ENCODE data around the gene LTBP2. TPM values are rescaled to one million over a fixed set of nuclear protein-coding genes. Genes with fewer than 3 reads are reported as not detected.

Gene LTBP2
- total RNA-seq, 1 experiment from 2014 or later = 1.5 TPM

- TF ChIP-seq POLR2AphosphoS5 (IDR thresholded peaks at IDR 0.05; ENCODE audit: low read depth, low read length) (0 out of 2 replicates have a peak, but pooled peaks have one; percentile 29), EZH2phosphoT487 (IDR thresholded peaks at IDR 0.05; ENCODE audit: borderline replicate concordance) (no peak), CBX3 (IDR thresholded peaks at IDR 0.05; ENCODE audit: low read depth) (no peak), ZFX (IDR thresholded peaks at IDR 0.05) (no peak), RAD21 (IDR thresholded peaks at IDR 0.05; ENCODE audit: low read depth) (no peak), ZNF274 (IDR thresholded peaks at IDR 0.05; ENCODE audit: low read depth, low read length) (no peak), SP1 (IDR thresholded peaks at IDR 0.05; ENCODE audit: low read depth) (no peak), CEBPB (IDR thresholded peaks at IDR 0.05; ENCODE audit: low read depth) (no peak)
- Histone ChIP-seq H2AFZ (ENCODE audit: low read depth, low read length, poor library complexity, severe bottlenecking) (peak within 1 kb of the TSS; percentile 65), H4K20me1 (ENCODE audit: insufficient read depth) (no peaks in the 10 kb centered on the region), H3K4me1 (ENCODE audit: control insufficient read depth in 1 of 2, insufficient read depth in 2 of 2, low read length in 2 of 2) (peaks cover 45 to 58% of the 10 kb centered on the region in 2 experiments), H3K9me3 (ENCODE audit: control insufficient read depth in 1 of 2, insufficient read depth in 1 of 2, low read depth in 1 of 2, low read length in 2 of 2) (no peaks in the 10 kb centered on the region), H3K4me3 (replicated peaks in 1 of 2; ENCODE audit: low read depth in 1 of 2, low read length in 2 of 2) (peak within 1 kb of the TSS; percentile 86 to 94), H3K79me2 (ENCODE audit: insufficient read depth, low read length) (peaks cover 9% of the 10 kb centered on the region), H3K27ac (ENCODE audit: low read depth, low read length) (peak within 1 kb of the TSS; percentile 78), H3K27me3 (ENCODE audit: insufficient read depth, low read length) (no peaks in the 10 kb centered on the region), H3K4me2 (ENCODE audit: low read length) (peak within 1 kb of the TSS; percentile 97), H3K9ac (ENCODE audit: low read length) (peak within 1 kb of the TSS; percentile 87), H3K9me2 (ENCODE audit: insufficient read depth) (no peaks in the 10 kb centered on the region), H3K36me3 (ENCODE audit: control insufficient read depth in 1 of 2, insufficient read depth in 2 of 2, low read length in 2 of 2) (no peaks in the 10 kb centered on the region)
- intact Hi-C loops (cut with micrococcal nuclease) = no loop called here
- ChIA-PET CTCF (interaction anchor here (0.9 to 2.2 kb wide), 8 partner anchors 9 to 311 kb away, joined by 3 to 11 read pairs (median 8); no protein-coding TSS in a partner anchor), RAD21 (ENCODE audit: low non-redundant PET in 1 of 2, low total read pairs in 2 of 2, uncharacterized antibody in 2 of 2, unreplicated experiment in 2 of 2) (no interaction called here), POLR2A (interaction anchor here (1.0 to 1.3 kb wide), 2 partner anchors 73 to 124 kb away, joined by 3 to 4 read pairs; no protein-coding TSS in a partner anchor)
- no peak for DNase-seq (ENCODE audit: low read depth, low spot score)
- ATAC-seq = peak; percentile 13
- no TSS peak for BruUV-seq (replicated peaks)
Observed at GRCh38 chr14:74492776-74493342, 119.2 kb downstream of the LTBP2 start, which contains the start of gene NPC2. NPC2 (minus strand) TSS chr14:74493305; CDS start chr14:74493274, 31 bp downstream.

- Histone ChIP-seq H3K4me3 (replicated peaks in 1 of 2; ENCODE audit: low read depth in 1 of 2, low read length in 2 of 2) (peak overlapping the region; percentile 82 to 89), H3K27me3 (ENCODE audit: insufficient read depth, low read length) (no peaks in the 10 kb centered on the region), H3K36me3 (ENCODE audit: control insufficient read depth in 1 of 2, insufficient read depth in 2 of 2, low read length in 2 of 2) (no peaks in the 10 kb centered on the region), H3K9ac (ENCODE audit: low read length) (peak overlapping the region; percentile 74), H3K9me3 (ENCODE audit: control insufficient read depth in 1 of 2, insufficient read depth in 1 of 2, low read depth in 1 of 2, low read length in 2 of 2) (no peaks in the 10 kb centered on the region), H3K27ac (ENCODE audit: low read depth, low read length) (peak overlapping the region; percentile 61; the same call in 1 of the 2 replicates), H4K20me1 (ENCODE audit: insufficient read depth) (no peaks in the 10 kb centered on the region), H3K9me2 (ENCODE audit: insufficient read depth) (no peaks in the 10 kb centered on the region), H2AFZ (ENCODE audit: low read depth, low read length, poor library complexity, severe bottlenecking) (peak overlapping the region; percentile 2), H3K4me2 (ENCODE audit: low read length) (peak overlapping the region; percentile 97), H3K79me2 (ENCODE audit: insufficient read depth, low read length) (peaks cover 9% of the 10 kb centered on the region), H3K4me1 (ENCODE audit: control insufficient read depth in 1 of 2, insufficient read depth in 2 of 2, low read length in 2 of 2) (peaks cover 52 to 65% of the 10 kb centered on the region in 2 experiments)
- TF ChIP-seq CEBPB (IDR thresholded peaks at IDR 0.05; ENCODE audit: low read depth) (no peak), RAD21 (IDR thresholded peaks at IDR 0.05; ENCODE audit: low read depth) (peak; percentile 54), CTCF (IDR thresholded peaks at IDR 0.05 in 2 of 3, conservative IDR thresholded peaks at IDR 0.05 in 1 of 3; ENCODE audit: borderline replicate concordance in 1 of 3, insufficient read depth in 1 of 3, low read depth in 2 of 3, low read length in 2 of 3) (peak; percentile 5 to 33 (median 27); a peak in 2 of 6 replicates)
- DNase-seq (ENCODE audit: low read depth, low spot score) = no peak
- ChIA-PET RAD21 (ENCODE audit: low non-redundant PET in 1 of 2, low total read pairs in 2 of 2, uncharacterized antibody in 2 of 2, unreplicated experiment in 2 of 2) (no interaction called here), POLR2A (no interaction called here), CTCF (interaction anchor here (1.4 to 1.8 kb wide), 3 partner anchors 10 to 168 kb away, joined by 4 to 11 read pairs (median 10); no protein-coding TSS in a partner anchor)
- BruUV-seq (replicated peaks) = TSS peak; percentile 67
- no peak for ATAC-seq
- intact Hi-C loops (cut with micrococcal nuclease) = no loop called here
Observed at GRCh38 chr14:74491956-74492775, 119.9 kb downstream of the LTBP2 start.
